ENCODE measurements around the gene CENPU. TPM values are rescaled to one million over a fixed set of nuclear protein-coding genes. Genes with fewer than 3 reads are reported as not detected.
"Not testable (repeated sequence)": the region's sequence is repeated elsewhere in the genome, so short reads cannot be mapped to it uniquely, and the experiment has no call there.

CENPU gene
- total and polyA plus RNA-seq, 3 experiments from 2014 or later = 3.5 to 56.9 (median 54.5) TPM

GRCh38 chr4:184748251-184748652 lies 14.4 kb upstream of the CENPU start:
- H3K4me1 Mint-ChIP-seq = peaks cover 5 to 6% (median 6%) of the 10 kb centered on the region in 3 donors
- Histone ChIP-seq H3K36me3 (ENCODE audit: insufficient read depth, low read length) (no peaks in the 10 kb centered on the region), H3K27me3 (ENCODE audit: insufficient read depth, low read length, poor library complexity, severe bottlenecking) (no peaks in the 10 kb centered on the region), H3K4me3 (ENCODE audit: low read length) (no peak overlapping the region), H3K4me1 (ENCODE audit: insufficient read depth, low read length) (peaks cover 9% of the 10 kb centered on the region), H3K27ac (ENCODE audit: low read depth, low read length) (no peak overlapping the region), H3K9me3 (ENCODE audit: low read length) (no peaks in the 10 kb centered on the region)
- no peaks in the 10 kb centered on the region for H3K9me3 Mint-ChIP-seq
- H3K4me3 Mint-ChIP-seq = no peak overlapping the region
- CTCF ChIA-PET = interaction anchor here (1.6 kb wide), 1 partner anchor 14 kb away, joined by 5 read pairs; the partner anchor contains the start of gene CENPU
- no peak for DNase-seq
- POLR2A ChIA-PET = no interaction called here
- no peaks in the 10 kb centered on the region for H3K36me3 Mint-ChIP-seq
- H3K27me3 Mint-ChIP-seq = no peaks in the 10 kb centered on the region
- H3K27ac Mint-ChIP-seq = no peak overlapping the region

DNA sequence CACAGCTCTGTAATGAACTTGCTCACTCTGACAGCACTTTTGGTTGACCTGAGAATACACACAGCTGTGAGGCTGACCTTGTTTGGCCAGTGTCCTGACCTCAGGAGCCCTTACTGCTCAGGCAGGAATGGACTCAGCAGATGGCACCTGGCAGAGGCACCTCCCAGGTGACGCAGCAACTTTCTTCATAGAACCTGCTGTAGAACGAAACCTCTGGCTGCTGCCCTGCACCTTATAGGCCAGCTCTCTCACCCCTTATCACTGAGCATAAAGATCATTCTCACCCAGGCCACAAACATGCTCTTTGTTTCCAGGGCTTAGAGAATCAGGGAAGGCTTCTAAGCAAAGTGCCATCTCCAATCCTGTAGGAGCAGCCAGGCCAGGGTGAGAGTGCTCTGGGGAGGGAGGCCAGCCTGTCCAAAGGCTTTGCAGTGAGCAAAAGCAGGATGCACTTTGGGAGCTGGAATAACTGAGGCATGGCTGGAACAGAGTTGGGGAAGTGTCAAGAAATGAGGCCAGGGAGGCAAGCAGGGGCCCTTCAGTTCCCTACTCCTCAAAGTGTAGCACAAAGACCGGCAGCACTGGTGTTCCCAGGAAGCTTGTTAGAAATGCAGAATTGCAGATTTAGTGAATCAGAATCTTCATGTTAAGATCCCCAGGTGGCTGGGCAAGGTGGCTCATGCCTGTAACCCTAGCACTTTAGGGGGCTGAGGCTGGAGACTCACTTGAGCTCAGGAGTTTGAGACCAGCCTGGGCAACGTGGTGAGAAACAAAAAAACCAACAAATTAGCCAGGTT lies 13.3 kb upstream of the CENPU start:
- no peaks in the 10 kb centered on the region for H3K27me3 Mint-ChIP-seq
- peak overlapping the region; percentile 8 for H3K27ac ChIP-seq (ENCODE audit: low read depth, low read length)
- H3K27ac Mint-ChIP-seq = no peak overlapping the region
- H3K4me3 Mint-ChIP-seq = no peak overlapping the region
- H3K36me3 ChIP-seq (ENCODE audit: insufficient read depth, low read length) = no peaks in the 10 kb centered on the region
- H3K9me3 Mint-ChIP-seq = no peaks in the 10 kb centered on the region
- H3K9me3 ChIP-seq (ENCODE audit: low read length) = no peaks in the 10 kb centered on the region
- H3K27me3 ChIP-seq (ENCODE audit: insufficient read depth, low read length, poor library complexity, severe bottlenecking) = no peaks in the 10 kb centered on the region
- CTCF ChIA-PET = interaction anchor here (0.8 to 1.6 kb wide), 3 partner anchors 13 to 483 kb away, joined by 3 to 5 read pairs (median 3); partner anchors contain the start of gene CENPU
- no peak overlapping the region for H3K4me3 ChIP-seq (ENCODE audit: low read length)
- POLR2A ChIA-PET = no interaction called here
- no peak for DNase-seq
- H3K4me1 ChIP-seq (ENCODE audit: insufficient read depth, low read length) = peaks cover 9% of the 10 kb centered on the region
- H3K4me1 Mint-ChIP-seq = peaks cover 5 to 6% (median 6%) of the 10 kb centered on the region in 3 donors
- no peaks in the 10 kb centered on the region for H3K36me3 Mint-ChIP-seq

DNA sequence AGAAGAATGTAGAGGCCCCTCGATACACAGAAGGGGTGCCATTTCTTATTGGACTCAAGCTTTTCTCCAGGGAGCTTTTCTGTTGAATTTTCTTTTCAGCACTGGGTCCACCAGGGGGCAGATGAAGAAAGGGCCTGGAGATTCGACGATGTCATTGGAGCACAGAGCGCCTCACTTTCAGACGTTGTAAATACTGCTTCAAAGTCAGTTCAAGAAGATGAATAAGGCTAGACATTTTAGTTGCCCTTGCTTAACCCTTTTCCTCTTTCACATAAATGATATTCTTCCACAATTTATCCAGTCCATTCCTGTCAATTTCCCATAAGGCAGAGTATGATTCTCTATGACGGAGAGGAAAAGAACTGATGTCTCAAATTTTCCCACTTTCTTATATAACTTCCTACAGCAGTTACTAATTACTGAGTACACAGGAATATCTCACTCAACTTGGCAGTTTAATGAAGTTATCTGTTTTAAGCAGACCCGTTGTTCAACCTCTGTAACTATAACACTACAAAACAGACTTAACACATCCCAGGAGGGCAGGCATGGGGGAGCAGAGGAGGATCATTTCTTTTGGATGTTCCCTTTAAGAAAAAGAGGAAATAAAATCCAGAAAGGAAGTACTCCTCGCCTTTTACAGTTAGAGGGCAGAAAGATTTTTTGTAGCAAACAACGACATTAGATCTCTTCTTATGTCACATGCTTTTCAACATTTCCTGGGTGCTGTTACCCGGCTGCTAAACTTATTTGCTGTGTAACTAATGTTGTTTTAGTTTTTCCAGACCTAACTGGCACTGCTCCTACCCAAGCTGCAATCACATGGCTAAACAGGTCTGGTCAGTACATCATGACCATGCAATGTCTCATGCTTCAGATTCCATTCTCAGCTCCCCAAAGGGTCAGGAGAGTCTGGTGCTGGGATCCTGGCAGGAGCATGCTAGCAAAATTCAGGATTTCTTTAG lies 12.2 kb upstream of the CENPU start:
- H3K27me3 Mint-ChIP-seq = no peaks in the 10 kb centered on the region
- CTCF ChIA-PET = interaction anchor here (0.8 to 1.6 kb wide), 9 partner anchors 12 to 482 kb away, joined by 3 to 6 read pairs (median 4); partner anchors contain the start of gene CENPU
- Histone ChIP-seq H3K27me3 (ENCODE audit: insufficient read depth, low read length, poor library complexity, severe bottlenecking) (no peaks in the 10 kb centered on the region), H3K27ac (ENCODE audit: low read depth, low read length) (peak overlapping the region; percentile 8), H3K9me3 (ENCODE audit: low read length) (no peaks in the 10 kb centered on the region), H3K4me1 (ENCODE audit: insufficient read depth, low read length) (peaks cover 9% of the 10 kb centered on the region), H3K4me3 (ENCODE audit: low read length) (no peak overlapping the region), H3K36me3 (ENCODE audit: insufficient read depth, low read length) (no peaks in the 10 kb centered on the region)
- H3K27ac Mint-ChIP-seq = peak overlapping the region in 2 of 8 donors; percentile 14 to 35
- DNase-seq = peak; percentile 35 to 70 (median 48)
- no peak overlapping the region for H3K4me3 Mint-ChIP-seq
- POLR2A ChIA-PET = no interaction called here
- H3K4me1 Mint-ChIP-seq = peaks cover 5 to 6% (median 6%) of the 10 kb centered on the region in 3 donors
- H3K36me3 Mint-ChIP-seq = no peaks in the 10 kb centered on the region
- no peaks in the 10 kb centered on the region for H3K9me3 Mint-ChIP-seq

- no peak overlapping the region for H3K4me3 ChIP-seq (ENCODE audit: low read length)
Observed at GRCh38 chr4:184744236-184744635, 10.3 kb upstream of the CENPU start.

GRCh38 chr4:184743650-184744049 lies 9.8 kb upstream of the CENPU start:
- Mint-ChIP-seq H3K36me3 (no peaks in the 10 kb centered on the region), H3K27me3 (no peaks in the 10 kb centered on the region), H3K4me3 (no peak overlapping the region), H3K4me1 (peaks cover 12 to 15% (median 13%) of the 10 kb centered on the region in 3 donors), H3K27ac (no peak overlapping the region), H3K9me3 (no peaks in the 10 kb centered on the region)
- ChIA-PET CTCF (no interaction called here), POLR2A (no interaction called here)
- Histone ChIP-seq H3K27ac (ENCODE audit: low read depth, low read length) (no peak overlapping the region), H3K36me3 (ENCODE audit: insufficient read depth, low read length) (no peaks in the 10 kb centered on the region), H3K9me3 (ENCODE audit: low read length) (no peaks in the 10 kb centered on the region), H3K27me3 (ENCODE audit: insufficient read depth, low read length, poor library complexity, severe bottlenecking) (no peaks in the 10 kb centered on the region), H3K4me3 (ENCODE audit: low read length) (no peak overlapping the region), H3K4me1 (ENCODE audit: insufficient read depth, low read length) (peaks cover 9% of the 10 kb centered on the region)
- no peak for DNase-seq

More at GRCh38 chr4:184744236-184744635, 10.3 kb upstream of the CENPU start:
- Histone ChIP-seq H3K9me3 (ENCODE audit: low read length) (no peaks in the 10 kb centered on the region), H3K27ac (ENCODE audit: low read depth, low read length) (no peak overlapping the region), H3K4me1 (ENCODE audit: insufficient read depth, low read length) (peaks cover 9% of the 10 kb centered on the region), H3K36me3 (ENCODE audit: insufficient read depth, low read length) (no peaks in the 10 kb centered on the region), H3K27me3 (ENCODE audit: insufficient read depth, low read length, poor library complexity, severe bottlenecking) (no peaks in the 10 kb centered on the region)
- ChIA-PET CTCF (no interaction called here), POLR2A (no interaction called here)
- Mint-ChIP-seq H3K27ac (no peak overlapping the region), H3K9me3 (no peaks in the 10 kb centered on the region), H3K27me3 (no peaks in the 10 kb centered on the region), H3K4me1 (peaks cover 12 to 15% (median 13%) of the 10 kb centered on the region in 3 donors), H3K4me3 (no peak overlapping the region), H3K36me3 (no peaks in the 10 kb centered on the region)
- DNase-seq = no peak

GRCh38 chr4:184741651-184742050 lies 7.8 kb upstream of the CENPU start:
- H3K4me3 Mint-ChIP-seq; H3K27me3 ChIP-seq (ENCODE audit: insufficient read depth, low read length, poor library complexity, severe bottlenecking); H3K9me3 ChIP-seq (ENCODE audit: low read length); DNase-seq; H3K27ac ChIP-seq (ENCODE audit: low read depth, low read length); POLR2A ChIA-PET; H3K27me3 Mint-ChIP-seq; H3K4me1 ChIP-seq (ENCODE audit: insufficient read depth, low read length); H3K36me3 Mint-ChIP-seq; H3K36me3 ChIP-seq (ENCODE audit: insufficient read depth, low read length); H3K27ac Mint-ChIP-seq; H3K4me3 ChIP-seq (ENCODE audit: low read length); H3K9me3 Mint-ChIP-seq: not testable (repeated sequence)
- CTCF ChIA-PET = interaction anchor here (1.1 to 2.0 kb wide), 2 partner anchors 8 to 9 kb away, joined by 3 to 6 read pairs; partner anchors contain the start of gene CENPU
- H3K4me1 Mint-ChIP-seq = peaks cover 12 to 15% (median 13%) of the 10 kb centered on the region in 3 donors

GRCh38 chr4:184740980-184741391 lies 7.1 kb upstream of the CENPU start:
- no peaks in the 10 kb centered on the region for H3K9me3 ChIP-seq (ENCODE audit: low read length)
- no peaks in the 10 kb centered on the region for H3K9me3 Mint-ChIP-seq
- no peaks in the 10 kb centered on the region for H3K36me3 Mint-ChIP-seq
- no peaks in the 10 kb centered on the region for H3K27me3 ChIP-seq (ENCODE audit: insufficient read depth, low read length, poor library complexity, severe bottlenecking)
- peaks cover 11 to 13% (median 11%) of the 10 kb centered on the region in 3 donors for H3K4me1 Mint-ChIP-seq
- peaks cover 2% of the 10 kb centered on the region for H3K4me1 ChIP-seq (ENCODE audit: insufficient read depth, low read length)
- no peak overlapping the region for H3K4me3 Mint-ChIP-seq
- H3K27ac ChIP-seq (ENCODE audit: low read depth, low read length) = no peak overlapping the region
- no peaks in the 10 kb centered on the region for H3K27me3 Mint-ChIP-seq
- ChIA-PET CTCF (interaction anchor here (1.1 kb wide), 1 partner anchor 8 kb away, joined by 3 read pairs; no protein-coding TSS in a partner anchor), POLR2A (no interaction called here)
- H3K27ac Mint-ChIP-seq = no peak overlapping the region
- no peak overlapping the region for H3K4me3 ChIP-seq (ENCODE audit: low read length)
- H3K36me3 ChIP-seq (ENCODE audit: insufficient read depth, low read length) = no peaks in the 10 kb centered on the region
- no peak for DNase-seq

GRCh38 chr4:184739575-184739974 lies 5.7 kb upstream of the CENPU start:
- H3K36me3 Mint-ChIP-seq; H3K4me1 ChIP-seq (ENCODE audit: insufficient read depth, low read length); H3K4me3 ChIP-seq (ENCODE audit: low read length); H3K27ac ChIP-seq (ENCODE audit: low read depth, low read length); H3K27me3 ChIP-seq (ENCODE audit: insufficient read depth, low read length, poor library complexity, severe bottlenecking); H3K9me3 ChIP-seq (ENCODE audit: low read length); H3K9me3 Mint-ChIP-seq; H3K36me3 ChIP-seq (ENCODE audit: insufficient read depth, low read length); H3K4me3 Mint-ChIP-seq; H3K27me3 Mint-ChIP-seq; DNase-seq; CTCF ChIA-PET; POLR2A ChIA-PET: not testable (repeated sequence)
- H3K27ac Mint-ChIP-seq = peak overlapping the region in 2 of 8 donors; percentile 1 to 2
- H3K4me1 Mint-ChIP-seq = peaks cover 8 to 12% (median 9%) of the 10 kb centered on the region in 3 donors

Data from CD8-positive, alpha-beta memory T cell (primary cell).